Pancreas (tissue), 10 donors: Measurements from ENCODE around the gene USP33. TPM values are rescaled to one million over a fixed set of nuclear protein-coding genes. Genes with fewer than 3 reads are reported as not detected.

ENCODE experiments used
- ATAC-seq, 4 donors: fragments of 200-7000 bp; cut with Tn5 transposase; one replicate each; pipeline versions ENCODE4 v1.8.0 to v1.9.1; 2020; ENCODE audit warnings: mild to moderate bottlenecking in 4 of 4, moderate library complexity in 4 of 4
- DNase-seq, 6 donors: peaks; one replicate each; pipeline ENCODE4 v3.0.0-alpha.2; 2020
- FAIRE-seq: peaks from 2 replicates; lab custom pipeline; 2012; peaks lifted over from hg19 to GRCh38; lab: Jason Lieb, UNC
- H3K27ac ChIP-seq, 4 donors: fragments of 200-600 bp; sonication (generic); 1 replicate in 3 of 4; 2 replicates in 1 of 4; pipeline versions ENCODE4 v1.5.0 to v1.8.0; 2020
- H3K27me3 ChIP-seq, 4 donors: fragments of 200-600 bp; one replicate each; pipeline ENCODE4 v1.8.0; 2021
- H3K36me3 ChIP-seq, 3 donors: fragments of 200-600 bp; sonication (generic) in 1 of 3; one replicate each; pipeline versions ENCODE4 v1.5.0 to v1.8.0; 2020 to 2021
- H3K4me1 ChIP-seq, 3 donors: fragments of 200-600 bp; one replicate each; pipeline ENCODE4 v1.8.0; 2021
- H3K4me3 ChIP-seq, 4 donors: fragments of 200-600 bp; sonication (generic) in 2 of 4; one replicate each; pipeline versions ENCODE4 v1.5.0 to v1.8.0; 2020 to 2021
- H3K9me3 ChIP-seq, 4 donors: fragments of 200-600 bp; one replicate each; pipeline ENCODE4 v1.8.0; 2021
- CTCF ChIP-seq, 4 donors: fragments of 200-600 bp; sonication (generic) in 3 of 4; IDR thresholded peaks; one replicate each; pipeline versions ENCODE4 v1.5.0 to v1.8.0; 2021; ENCODE audit warnings: antibody characterized with exemption in 4 of 4
- WGBS, 2 donors: extraction: QIAGEN DNeasy Blood & Tissue Kit; methylation state at CpG; one replicate each; pipeline ENCODE4 v1.1.7; 2013; 5-methylcytosine and 5-hydroxymethylcytosine counted together
- intact Hi-C, 3 donors: fragments of 100-400 bp; cut with DNase I; formaldehyde crosslinking; loops; one replicate each; pipeline versions ENCODE4 v1.11.1 to v1.14.2; 2022
- polyA plus RNA-seq, 2 donors: library from polyadenylated mRNA; stranded (reverse); fragments of 200-250 nt; gene quantifications; one replicate each; pipeline ENCODE4 v1.2.3, GENCODE V29; 2013
- total RNA-seq, 6 donors: library from RNA; stranded (reverse); fragmentation: NEBNext Ultra II Directional in 4 of 6; extraction: Animal tissue kit (Norgen Biotek cat#: 25700) in 4 of 6; gene quantifications; one replicate each; pipeline versions ENCODE4 v1.2.1 to v1.2.4, GENCODE V29; 2021 to 2023
- donor health status: healthy with polysubstance abuse.
- donor health status: DM: no; HTN: no; CAD: no; lungs with moderate emphysema.
- donor health status: DM: no; HTN: no; CAD: no.
- donor health status: control.
- donor health status: control.
- donor health status: Bipolar disorder and iron deficiency.
- donor health status: DM: yes; HTN: yes; CAD: no.
- donor health status: DM: no; HTN: no; CAD: no.
- donor health status: DM: no; HTN: no; CAD: no.
- donor health status: DM: yes; HTN: yes; CAD: no.

Gene USP33
- total and polyA plus RNA-seq, 8 donors, result 13.7 to 35.5 (median 22.0) TPM

DNA sequence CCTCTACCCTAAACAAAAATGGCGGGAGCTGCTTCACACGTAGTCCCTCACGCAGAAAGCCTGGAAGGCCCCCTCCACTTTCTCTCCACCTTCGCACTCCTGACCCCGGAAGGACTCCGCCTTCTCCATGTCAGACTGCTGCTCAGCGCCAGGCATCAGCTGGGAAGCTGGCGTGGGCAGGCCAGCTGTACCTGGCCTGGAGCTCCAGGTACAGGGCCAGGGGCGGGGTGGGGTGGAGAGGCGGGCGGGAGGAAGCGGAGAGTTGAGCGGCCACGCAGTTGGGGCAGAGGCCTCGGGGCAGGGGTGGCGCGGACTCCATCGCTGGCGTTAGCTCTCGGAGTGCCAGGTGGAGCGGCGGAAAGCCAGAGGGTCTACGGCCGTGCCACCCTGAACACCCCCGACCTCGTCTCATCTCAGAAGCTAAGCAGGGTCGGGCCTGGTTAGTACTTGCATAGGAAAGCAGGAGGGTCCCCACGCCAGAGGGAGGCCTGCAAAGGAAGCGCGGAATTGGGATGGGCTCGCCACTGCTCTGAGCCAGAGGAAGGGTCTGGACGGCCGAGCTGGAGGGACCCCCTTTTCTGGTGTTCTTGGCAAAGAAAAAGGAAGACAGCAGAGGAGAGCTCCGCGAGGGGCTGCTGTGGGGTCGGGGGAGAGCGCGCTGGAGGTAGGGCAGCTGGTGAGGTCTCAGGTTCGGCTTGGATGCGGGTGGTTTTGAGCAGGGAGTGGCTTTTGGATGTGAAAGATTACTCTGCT is 20.1 kb upstream of the USP33 start, which contains the start of gene MIGA1:
Gene MIGA1 (plus strand): TSS at position 121 of the 753 bp plus-strand sequence. CDS start 3,604 bp downstream, outside the sequence.
- Histone ChIP-seq H3K9me3 (no peaks in the 10 kb centered on the region), H3K36me3 (no peaks in the 10 kb centered on the region), H3K27ac (peak within 1 kb of the TSS; percentile 54 to 68 (median 61)), H3K4me1 (peaks cover 0 to 11% (median 10%) of the 10 kb centered on the region in 3 donors), H3K27me3 (no peaks in the 10 kb centered on the region), H3K4me3 (peak within 1 kb of the TSS; percentile 44 to 81 (median 60))
- peak; percentile 88 to 96 (median 96) for DNase-seq
- peak; percentile 98 to 99 (median 99) for ATAC-seq
- FAIRE-seq, result peak; percentile 91
- WGBS, 2 donors, result 0 to 1% methylated on average over 40 of the region's 40 CpGs
- intact Hi-C loops, result no loop called here
- no peak for TF ChIP-seq CTCF (IDR thresholded peaks at IDR 0.05)

DNA sequence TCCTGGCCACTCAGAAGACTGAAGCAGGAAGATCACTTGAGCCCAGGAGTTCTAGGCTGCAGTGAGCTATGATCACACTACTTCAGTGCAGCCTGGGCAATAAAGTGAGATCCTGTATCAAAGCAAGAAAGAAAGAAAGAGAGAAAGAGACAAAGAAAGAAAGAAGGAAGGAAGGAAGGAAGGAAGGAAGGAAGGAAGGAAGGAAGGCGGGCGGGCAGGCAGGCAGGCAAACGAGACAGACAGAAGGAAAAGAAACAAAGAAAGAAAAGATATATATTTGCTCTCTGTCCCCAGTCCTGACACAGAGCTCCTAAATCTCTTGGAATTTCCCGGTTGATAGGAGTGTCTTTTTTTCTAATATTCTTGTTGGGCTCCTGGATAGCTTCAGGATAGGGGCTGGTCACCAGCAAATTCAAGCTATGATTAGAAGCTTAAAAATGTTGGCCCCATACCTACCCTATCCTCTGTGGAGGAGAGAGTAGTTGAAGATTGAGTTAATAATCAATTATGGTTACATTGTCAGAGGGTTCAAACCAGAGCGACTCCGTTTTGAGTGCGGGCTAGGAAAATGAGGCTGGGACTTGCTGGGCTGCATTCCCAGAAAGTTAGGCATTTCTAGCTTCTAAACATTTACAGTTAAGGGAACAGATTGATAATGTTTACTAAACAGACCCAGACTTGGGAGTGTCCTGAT is 16.5 kb upstream of the USP33 start:
- DNase-seq, result peak in 1 of 6 donors; percentile 23
- Histone ChIP-seq H3K36me3 (no peaks in the 10 kb centered on the region), H3K4me3 (no peak overlapping the region), H3K27ac (peak overlapping the region in 1 of 4 donors; percentile 40), H3K9me3 (no peaks in the 10 kb centered on the region), H3K4me1 (peaks cover 0 to 10% (median 9%) of the 10 kb centered on the region in 3 donors), H3K27me3 (no peaks in the 10 kb centered on the region)
- 40 to 42% methylated on average over 7 of the region's 7 CpGs for WGBS, 2 donors
- intact Hi-C loops, result no loop called here
- ATAC-seq, result no peak
- no peak for TF ChIP-seq CTCF (IDR thresholded peaks at IDR 0.05)
- FAIRE-seq, result no peak

DNA sequence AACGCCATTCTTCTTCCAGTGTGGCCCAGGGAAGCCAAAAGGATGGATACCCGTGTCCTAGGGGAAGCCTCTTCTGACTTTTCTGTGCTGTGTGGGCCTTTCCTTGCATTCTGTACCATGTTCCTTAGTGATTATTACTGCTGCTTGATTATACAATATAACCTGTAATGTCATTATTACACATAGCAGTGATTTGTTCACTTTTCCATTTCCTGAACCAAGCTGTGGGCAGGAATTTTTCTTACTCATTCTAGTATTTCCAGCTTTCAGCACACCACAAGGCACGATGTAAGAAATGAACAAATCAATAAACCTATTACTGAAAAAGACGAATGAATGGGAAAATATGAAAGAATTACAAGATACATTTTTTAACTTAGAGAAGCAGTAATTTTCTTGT is 8.4 kb upstream of the USP33 start:
- DNase-seq (no peak), FAIRE-seq (no peak), ATAC-seq (no peak)
- Histone ChIP-seq H3K4me3 (no peak overlapping the region), H3K27me3 (no peaks in the 10 kb centered on the region), H3K9me3 (no peaks in the 10 kb centered on the region), H3K27ac (no peak overlapping the region), H3K36me3 (no peaks in the 10 kb centered on the region), H3K4me1 (no peaks in the 10 kb centered on the region)
- TF ChIP-seq CTCF (IDR thresholded peaks at IDR 0.05), result no peak
- intact Hi-C loops, result no loop called here
- WGBS, 2 donors, result 75 to 78% methylated on average over 4 of the region's 4 CpGs

GRCh38 chr1:77762072-77762476 is 2.4 kb upstream of the USP33 start:
- no peaks in the 10 kb centered on the region for H3K9me3 ChIP-seq
- no peaks in the 10 kb centered on the region for H3K36me3 ChIP-seq
- 39% methylated on average over 1 of the region's 1 CpG for WGBS, 2 donors
- no peak for FAIRE-seq
- intact Hi-C loops, result no loop called here
- H3K27ac ChIP-seq, result no peak overlapping the region
- H3K27me3 ChIP-seq, result no peaks in the 10 kb centered on the region
- no peak for TF ChIP-seq CTCF (IDR thresholded peaks at IDR 0.05)
- no peak for DNase-seq
- peaks cover 0 to 16% (median 14%) of the 10 kb centered on the region in 3 donors for H3K4me1 ChIP-seq
- no peak for ATAC-seq
- no peak overlapping the region for H3K4me3 ChIP-seq
